H1 (cell line): ENCODE measurements around the gene APOA1. TPM values are rescaled to one million over a fixed set of nuclear protein-coding genes. Genes with fewer than 3 reads are reported as not detected.

Source experiments
- CTCF ChIA-PET: fragments of 300-600 bp; sonication (Branson Sonifier 250); formaldehyde crosslinking; loops from one replicate; lab custom pipeline; 2021; ENCODE audit not compliant: partially characterized antibody; lab: Charles Lee
- POLR2A ChIA-PET: fragments of 300-600 bp; sonication (Branson Sonifier 250); formaldehyde crosslinking; loops from one replicate; lab custom pipeline; 2021; ENCODE audit warnings: inconsistent platforms; ENCODE audit not compliant: partially characterized antibody; lab: Charles Lee
- DNase-seq, 2 experiments: peaks; one replicate each; pipeline versions ENCODE4 v3.0.0 to v3.0.0-alpha.2; 2010 to 2022; ENCODE audit warnings: low spot score in 2 of 2, low read depth in 1 of 2, mixed read lengths in 1 of 2
- FAIRE-seq: peaks from 2 replicates; lab custom pipeline; 2011; peaks lifted over from hg19 to GRCh38; lab: Jason Lieb, UNC
- H2AFZ ChIP-seq: 2 replicates; pipeline ENCODE4 v1.8.1; 2012; ENCODE audit warnings: low read length, inconsistent platforms
- H2AK5ac ChIP-seq: 2 replicates; pipeline ENCODE4 v1.6.1; 2013; ENCODE audit warnings: low read depth, low read length
- H2BK120ac ChIP-seq: replicated peaks from 2 replicates; pipeline ENCODE3; 2013; ENCODE audit warnings: low read depth, low read length, inconsistent platforms
- H2BK12ac ChIP-seq: 2 replicates; pipeline ENCODE4 v1.6.1; 2013; ENCODE audit warnings: low read depth, low read length
- H2BK15ac ChIP-seq: 2 replicates; pipeline ENCODE4 v1.6.1; 2013; ENCODE audit warnings: low read length
- H2BK20ac ChIP-seq: 2 replicates; pipeline ENCODE4 v1.6.1; 2013; ENCODE audit warnings: low read length
- H2BK5ac ChIP-seq: 2 replicates; pipeline ENCODE4 v1.6.1; 2013; ENCODE audit warnings: low read depth, low read length
- H3K14ac ChIP-seq: 2 replicates; pipeline ENCODE4 v1.6.1; 2013; ENCODE audit warnings: inconsistent platforms; ENCODE audit not compliant: insufficient read length
- H3K18ac ChIP-seq: 2 replicates; pipeline ENCODE4 v1.6.1; 2013; ENCODE audit warnings: low read length; ENCODE audit errors: extremely low read depth
- H3K23ac ChIP-seq: 2 replicates; pipeline ENCODE4 v1.6.1; 2013; ENCODE audit warnings: inconsistent platforms; ENCODE audit not compliant: insufficient read length
- H3K23me2 ChIP-seq: 2 replicates; pipeline ENCODE4 v1.6.1; 2013; ENCODE audit warnings: low read depth, low read length
- H3K27ac ChIP-seq: 2 replicates; pipeline ENCODE4 v1.6.1; 2011; ENCODE audit warnings: low read depth, low read length, inconsistent platforms
- H3K27me3 ChIP-seq, 4 experiments: replicated peaks in 1 of 4; 1 replicate in 1 of 4; 2 replicates in 3 of 4; pipeline versions ENCODE4 v1.6.1 to v1.8.1; 2011 to 2013; ENCODE audit warnings: low read length in 3 of 4, mild to moderate bottlenecking in 3 of 4, inconsistent platforms in 2 of 4, mixed read lengths in 2 of 4, moderate library complexity in 1 of 4; ENCODE audit not compliant: control insufficient read depth in 3 of 4, insufficient read depth in 3 of 4; ENCODE audit errors: extremely low read depth in 1 of 4
- H3K36me3 ChIP-seq, 4 experiments: 2 replicates each; pipeline versions ENCODE4 v1.6.1 to v1.8.1; 2011 to 2013; ENCODE audit warnings: mild to moderate bottlenecking in 4 of 4, low read length in 3 of 4, moderate library complexity in 2 of 4, control low read depth in 1 of 4, inconsistent platforms in 1 of 4; ENCODE audit not compliant: insufficient read depth in 4 of 4, control insufficient read depth in 2 of 4
- H3K4ac ChIP-seq: replicated peaks from 2 replicates; pipeline ENCODE3; 2013; ENCODE audit warnings: low read length, low read depth, mixed read lengths, inconsistent platforms; ENCODE audit not compliant: insufficient read length
- H3K4me1 ChIP-seq, 4 experiments: replicated peaks in 1 of 4; 1 replicate in 1 of 4; 2 replicates in 3 of 4; pipeline versions ENCODE4 v1.6.1 to v1.8.1; 2011 to 2013; ENCODE audit warnings: low read length in 3 of 4, inconsistent platforms in 2 of 4, mixed read lengths in 1 of 4; ENCODE audit not compliant: insufficient read depth in 4 of 4, control insufficient read depth in 3 of 4
- H3K4me2 ChIP-seq, 2 experiments: 2 replicates each; pipeline versions ENCODE4 v1.6.1 to v1.8.1; 2011 to 2013; ENCODE audit warnings: low read depth in 2 of 2, low read length in 2 of 2, control low read depth in 1 of 2, inconsistent platforms in 1 of 2, mild to moderate bottlenecking in 1 of 2; ENCODE audit not compliant: insufficient read depth in 1 of 2
- H3K4me3 ChIP-seq, 4 experiments: fragments of 200-600, 300-600 bp in 1 of 4; sonication (generic), shearing (Covaris generic), sonication (Bioruptor Twin) in 1 of 4; 2 replicates each; pipeline versions ENCODE4 v1.5.1 to v1.8.1; 2011 to 2016; ENCODE audit warnings: low read length in 4 of 4, low read depth in 3 of 4, control low read depth in 2 of 4, inconsistent platforms in 2 of 4, mild to moderate bottlenecking in 2 of 4, mixed read lengths in 1 of 4, moderate library complexity in 1 of 4; ENCODE audit not compliant: insufficient read depth in 2 of 4; ENCODE audit errors: extremely low read depth in 1 of 4
- H3K56ac ChIP-seq: replicated peaks from 2 replicates; pipeline ENCODE3; 2013; ENCODE audit warnings: low read depth, mild to moderate bottlenecking, mixed read lengths, low read length, inconsistent platforms; ENCODE audit not compliant: insufficient read length
- H3K79me1 ChIP-seq: 2 replicates; pipeline ENCODE4 v1.6.1; 2013; ENCODE audit warnings: low read depth, low read length, control low read depth
- H3K79me2 ChIP-seq, 2 experiments: 2 replicates each; pipeline versions ENCODE4 v1.6.1 to v1.8.1; 2012 to 2013; ENCODE audit warnings: low read length in 2 of 2, mild to moderate bottlenecking in 2 of 2, inconsistent platforms in 1 of 2; ENCODE audit not compliant: insufficient read depth in 2 of 2, control insufficient read depth in 1 of 2
- H3K9ac ChIP-seq, 4 experiments: replicated peaks in 1 of 4; 1 replicate in 1 of 4; 2 replicates in 3 of 4; pipeline versions ENCODE4 v1.6.1 to v1.8.1; 2011 to 2013; ENCODE audit warnings: low read depth in 3 of 4, low read length in 3 of 4, control low read depth in 2 of 4, mild to moderate bottlenecking in 2 of 4, moderate library complexity in 2 of 4, inconsistent platforms in 1 of 4; ENCODE audit errors: extremely low read depth in 1 of 4
- H3K9me3 ChIP-seq, 2 experiments: 2 replicates each; pipeline versions ENCODE4 v1.6.1 to v1.8.1; 2012 to 2013; ENCODE audit warnings: mild to moderate bottlenecking in 2 of 2, moderate library complexity in 2 of 2, control low read depth in 1 of 2, inconsistent platforms in 1 of 2, low read depth in 1 of 2, low read length in 1 of 2, mixed read lengths in 1 of 2; ENCODE audit not compliant: insufficient read depth in 2 of 2
- H4K20me1 ChIP-seq, 2 experiments: replicated peaks in 1 of 2; 2 replicates each; pipeline versions ENCODE3 to v1.8.1; 2011 to 2013; ENCODE audit warnings: inconsistent platforms in 2 of 2, low read length in 2 of 2, mild to moderate bottlenecking in 1 of 2; ENCODE audit not compliant: insufficient read depth in 2 of 2, control insufficient read depth in 1 of 2
- H4K5ac ChIP-seq: 2 replicates; pipeline ENCODE4 v1.6.1; 2013; ENCODE audit warnings: low read length, low read depth, mixed read lengths, inconsistent platforms; ENCODE audit not compliant: insufficient read length
- H4K8ac ChIP-seq: 2 replicates; pipeline ENCODE4 v1.8.0; 2013; ENCODE audit warnings: mild to moderate bottlenecking, moderate library complexity, low read length, inconsistent platforms; ENCODE audit not compliant: insufficient read depth; ENCODE audit errors: extremely low read depth
- H4K91ac ChIP-seq: replicated peaks from 2 replicates; pipeline ENCODE3; 2013; ENCODE audit warnings: low read length, mixed read lengths, inconsistent platforms; ENCODE audit not compliant: insufficient read length
- ASH2L ChIP-seq: fragments of 200-600, 300-600 bp; sonication (generic); IDR thresholded peaks from one replicate; pipeline ENCODE4 v1.7.1; 2017; ENCODE audit warnings: low read length
- BCL11A ChIP-seq, 2 experiments: IDR thresholded peaks; one replicate each; pipeline ENCODE4 v1.6.1; 2011; ENCODE audit warnings: low read depth in 2 of 2, low read length in 2 of 2, mild to moderate bottlenecking in 2 of 2
- BRCA1 ChIP-seq: IDR thresholded peaks from 2 replicates; pipeline ENCODE4 v1.6.1; 2012; ENCODE audit warnings: low read depth, low read length, improper control_type of control experiment
- CBX5 ChIP-seq: fragments of 300-800, 300-1000 bp; sonication (generic); IDR thresholded peaks from 2 replicates; pipeline ENCODE4 v1.7.1; 2016; ENCODE audit warnings: antibody characterized with exemption, low read length, low read depth
- CEBPB ChIP-seq: IDR thresholded peaks from 2 replicates; pipeline ENCODE4 v1.6.1; 2012; ENCODE audit warnings: low read depth, low read length
- EP300 ChIP-seq, 2 experiments: IDR thresholded peaks; 1 replicate in 1 of 2; 2 replicates in 1 of 2; pipeline ENCODE4 v1.6.1; 2011 to 2012; ENCODE audit warnings: low read depth in 2 of 2, low read length in 2 of 2, mild to moderate bottlenecking in 2 of 2, borderline replicate concordance in 1 of 2, inconsistent platforms in 1 of 2, moderate library complexity in 1 of 2
- GTF2F1 ChIP-seq: IDR thresholded peaks from 2 replicates; pipeline ENCODE4 v1.6.1; 2012; ENCODE audit warnings: low read depth, low read length, improper control_type of control experiment, borderline replicate concordance
- JUND ChIP-seq: IDR thresholded peaks from 2 replicates; pipeline ENCODE4 v1.6.1; 2011; ENCODE audit warnings: mild to moderate bottlenecking, improper control_type of control experiment, low read length
- RAD21 ChIP-seq, 2 experiments: IDR thresholded peaks in 1 of 2; conservative IDR thresholded peaks in 1 of 2; 2 replicates each; pipeline ENCODE4 v1.6.1; 2011; ENCODE audit warnings: low read depth in 2 of 2, low read length in 2 of 2, improper control_type of control experiment in 1 of 2, inconsistent platforms in 1 of 2, mild to moderate bottlenecking in 1 of 2, moderate library complexity in 1 of 2
- RBBP5 ChIP-seq: IDR thresholded peaks from 2 replicates; pipeline ENCODE4 v1.7.1; 2012; ENCODE audit warnings: low read depth, mild to moderate bottlenecking, inconsistent platforms, low read length, moderate library complexity, borderline replicate concordance
- RFX5 ChIP-seq: IDR thresholded peaks from 2 replicates; pipeline ENCODE4 v1.6.1; 2011; ENCODE audit warnings: low read depth, low read length, improper control_type of control experiment, borderline replicate concordance
- SRF ChIP-seq: IDR thresholded peaks from 2 replicates; pipeline ENCODE4 v1.6.1; 2011; ENCODE audit warnings: mild to moderate bottlenecking, low read depth, low read length, moderate library complexity
- SUZ12 ChIP-seq: fragments of 200-600 bp; sonication (generic); IDR thresholded peaks from 2 replicates; pipeline ENCODE4 v1.6.1; 2012; ENCODE audit warnings: mild to moderate bottlenecking, inconsistent platforms, low read length, moderate library complexity, mixed read lengths
- TAF1 ChIP-seq: IDR thresholded peaks from 2 replicates; pipeline ENCODE4 v1.6.1; 2011; ENCODE audit warnings: mild to moderate bottlenecking, low read depth, low read length
- TAF7 ChIP-seq: optimal IDR thresholded peaks from 2 replicates; pipeline ENCODE3; 2011; ENCODE audit warnings: low read depth, mild to moderate bottlenecking, inconsistent platforms, low read length, moderate library complexity, borderline replicate concordance
- WGBS, 2 experiments: shearing (Covaris generic) in 1 of 2; methylation state at CpG; one replicate each; pipeline versions ENCODE4 v1.1.6 to v1.1.7; 2013 to 2015; ENCODE audit warnings: low lambda C conversion rate in 2 of 2, mixed read lengths in 2 of 2, inconsistent platforms in 1 of 2, low coverage in 1 of 2, missing lambda C conversion rate in 1 of 2; ENCODE audit not compliant: insufficient replicate concordance in 2 of 2, insufficient coverage in 1 of 2, insufficient read length in 1 of 2; ENCODE audit errors: extremely low coverage in 1 of 2, missing lambda C conversion rate in 1 of 2; 5-methylcytosine and 5-hydroxymethylcytosine counted together
- polyA plus RNA-seq, 7 experiments: library from polyadenylated mRNA; depleted of rRNA in 3 of 7; stranded (reverse) in 5 of 7; unstranded in 2 of 7; fragments of >200 nt in 5 of 7; fragments of 200-250 nt in 2 of 7; gene quantifications; 1 replicate in 5 of 7; 2 replicates in 1 of 7; 4 replicates in 1 of 7; pipeline versions ENCODE4 v1.2.1 to v1.2.3, GENCODE V29; 2011 to 2013; ENCODE audit warnings: missing spikeins in 2 of 7, mixed read lengths in 2 of 7
- total RNA-seq: library from RNA; stranded (reverse); fragmentation: NEBNext Ultra II Directional; extraction: Animal tissue kit (Norgen Biotek cat#: 25700); gene quantifications from 2 replicates; pipeline ENCODE4 v1.2.1, GENCODE V29; 2021

The APOA1 gene
- total and polyA plus RNA-seq, 2 of the 8 experiments (the other 6 are each of a cell fraction or from before 2014, with no cell fraction given), result 0.80 TPM; not detected in 1

DNA sequence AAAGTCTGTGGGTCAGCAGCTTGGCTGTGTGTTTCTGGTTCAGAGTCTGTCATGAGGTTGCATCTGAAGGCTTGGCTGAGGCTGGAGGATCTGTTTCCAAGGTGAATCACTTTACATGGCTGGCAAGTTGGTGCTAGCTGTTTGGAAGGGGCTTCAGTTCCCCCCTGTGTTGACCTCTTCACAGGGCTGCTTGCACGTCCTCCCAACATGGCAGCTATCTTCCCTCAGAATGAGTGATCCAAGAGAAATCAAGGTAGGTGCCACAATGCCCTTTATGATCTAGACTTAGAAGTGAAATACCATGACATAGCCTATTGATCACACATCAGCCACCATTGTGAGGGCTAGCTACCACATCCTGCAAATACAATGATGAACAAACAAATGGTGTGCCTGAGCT lies 24.3 kb downstream of the APOA1 start:
- Histone ChIP-seq H3K27ac (no peak overlapping the region), H2AK5ac (no peak overlapping the region), H3K56ac (no peak overlapping the region), H2AFZ (no peak overlapping the region), H2BK15ac (no peak overlapping the region), H3K23ac (no peak overlapping the region), H3K36me3 (no peaks in the 10 kb centered on the region), H2BK5ac (no peak overlapping the region), H2BK20ac (no peak overlapping the region), H3K4me2 (no peak overlapping the region), H2BK120ac (no peak overlapping the region), H2BK12ac (no peak overlapping the region), H3K4ac (no peak overlapping the region), H3K79me1 (no peaks in the 10 kb centered on the region), H3K27me3 (no peaks in the 10 kb centered on the region), H4K8ac (no peak overlapping the region), H3K79me2 (no peaks in the 10 kb centered on the region), H3K9me3 (no peaks in the 10 kb centered on the region), H3K4me3 (no peak overlapping the region), H3K14ac (no peak overlapping the region), H3K23me2 (no peaks in the 10 kb centered on the region; the same call in 1 of the 2 replicates), H4K5ac (no peak overlapping the region), H4K91ac (no peak overlapping the region), H3K4me1 (no peaks in the 10 kb centered on the region), H4K20me1 (no peaks in the 10 kb centered on the region), H3K9ac (no peak overlapping the region), H3K18ac (no peak overlapping the region)
- ChIA-PET CTCF (interaction anchor here (0.6 to 2.0 kb wide), 12 partner anchors 10 to 326 kb away, joined by 3 to 11 read pairs (median 4); partner anchors contain the start of genes APOA1, APOA4 and APOA5), POLR2A (interaction anchor here (1.4 kb wide), 1 partner anchor 23 kb away, joined by 3 read pairs; no protein-coding TSS in a partner anchor)
- WGBS, 2 experiments, result 87% methylated on average over 1 of the region's 1 CpG; no CpG with 5 or more reads in 1 of the 2 experiments
- DNase-seq (no peak), FAIRE-seq (no peak)
- no peak for TF ChIP-seq EP300 (IDR thresholded peaks at IDR 0.05; ENCODE audit: borderline replicate concordance in 1 of 2, low read depth in 2 of 2, low read length in 2 of 2)
- no peak for TF ChIP-seq BCL11A (IDR thresholded peaks at IDR 0.05; ENCODE audit: low read depth in 2 of 2, low read length in 2 of 2)
- no peak for TF ChIP-seq RFX5
- TF ChIP-seq ASH2L, result no peak
- TF ChIP-seq SRF, result no peak
- TF ChIP-seq CEBPB, result no peak
- TF ChIP-seq BRCA1, result no peak
- no peak for TF ChIP-seq SUZ12
- TF ChIP-seq RBBP5, result no peak
- TF ChIP-seq RAD21 (IDR thresholded peaks at IDR 0.05 in 1 of 2, conservative IDR thresholded peaks at IDR 0.05 in 1 of 2; ENCODE audit: low read depth in 2 of 2, low read length in 2 of 2), result no peak
- TF ChIP-seq CBX5, result no peak
- no peak for TF ChIP-seq GTF2F1
- no peak for TF ChIP-seq TAF7
- TF ChIP-seq TAF1, result no peak
- TF ChIP-seq JUND, result no peak
